ENCODE results near the gene CREB5. TPM values are rescaled to one million over a fixed set of nuclear protein-coding genes. Genes with fewer than 3 reads are reported as not detected.
A peak's percentile ranks its signal among the peaks of the same experiment; 100 is the strongest.
"Not testable (repeated sequence)": the region's sequence is repeated elsewhere in the genome, so short reads cannot be mapped to it uniquely, and the experiment has no call there.

Gene CREB5
- polyA plus RNA-seq, 4 donors = 7.4 to 13.4 (median 8.4) TPM

DNA sequence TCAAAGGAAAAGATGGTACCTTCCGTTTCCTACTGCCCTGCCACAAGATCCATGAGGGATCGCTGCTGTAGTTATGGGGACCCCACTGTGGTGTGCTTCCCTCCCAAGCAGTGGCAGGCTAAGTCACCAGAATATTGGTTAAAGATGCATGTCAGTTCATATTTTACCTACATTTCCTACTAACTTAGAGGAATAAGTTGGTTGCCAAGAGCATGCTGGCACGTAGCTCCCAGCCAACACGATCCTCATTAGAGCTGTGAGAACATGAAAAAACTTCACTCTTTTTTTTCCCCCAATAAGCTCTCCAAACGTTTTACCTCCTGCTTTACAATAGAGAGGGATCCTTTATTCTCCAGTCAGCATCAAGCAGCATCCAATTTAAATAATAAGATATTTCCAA, 342.1 kb downstream of the CREB5 start:
- no peak for DNase-seq (ENCODE audit: low read depth in 4 of 4, low spot score in 3 of 4)

DNA sequence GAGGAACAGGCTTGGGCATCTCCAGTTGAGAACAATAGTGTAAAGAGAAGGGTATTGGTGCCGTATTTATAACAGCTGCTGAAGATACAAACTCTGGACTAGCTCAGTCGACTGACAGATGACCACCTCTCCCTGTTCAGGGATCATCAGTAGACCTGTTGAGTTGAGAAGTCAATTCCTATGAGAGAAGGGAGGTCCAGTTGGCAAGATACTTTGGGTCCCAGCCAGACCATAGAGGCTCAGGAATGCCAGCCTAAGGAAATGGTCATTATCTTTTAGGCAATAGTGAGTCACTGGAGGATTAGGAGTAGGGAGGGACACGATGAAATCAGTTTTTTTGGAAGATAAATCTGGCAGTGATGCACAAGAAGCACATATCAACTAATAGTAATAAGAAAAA, 342.9 kb downstream of the CREB5 start:
- DNase-seq (ENCODE audit: low read depth in 4 of 4, low spot score in 3 of 4) = no peak

DNA sequence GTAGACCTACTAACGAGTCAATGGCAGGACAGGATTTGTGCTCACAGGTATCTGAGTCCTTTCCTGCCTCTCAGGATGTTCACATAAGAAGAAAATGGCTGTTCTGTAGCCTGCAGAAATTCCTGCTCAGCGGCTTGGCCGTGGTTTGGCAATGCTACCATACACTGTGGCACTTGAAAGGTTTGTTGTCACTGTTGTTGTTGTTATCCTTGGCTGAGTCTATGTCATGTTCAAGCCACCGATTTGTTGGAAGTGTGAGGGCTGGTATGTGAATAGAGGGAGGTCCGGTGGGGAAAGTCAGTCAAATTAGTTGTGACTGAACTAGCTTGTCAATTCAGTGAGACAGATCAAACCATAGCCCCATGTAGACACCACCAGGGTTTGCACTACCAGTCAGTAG, 345.9 kb downstream of the CREB5 start:
- DNase-seq (ENCODE audit: low read depth in 4 of 4, low spot score in 3 of 4) = no peak

DNA sequence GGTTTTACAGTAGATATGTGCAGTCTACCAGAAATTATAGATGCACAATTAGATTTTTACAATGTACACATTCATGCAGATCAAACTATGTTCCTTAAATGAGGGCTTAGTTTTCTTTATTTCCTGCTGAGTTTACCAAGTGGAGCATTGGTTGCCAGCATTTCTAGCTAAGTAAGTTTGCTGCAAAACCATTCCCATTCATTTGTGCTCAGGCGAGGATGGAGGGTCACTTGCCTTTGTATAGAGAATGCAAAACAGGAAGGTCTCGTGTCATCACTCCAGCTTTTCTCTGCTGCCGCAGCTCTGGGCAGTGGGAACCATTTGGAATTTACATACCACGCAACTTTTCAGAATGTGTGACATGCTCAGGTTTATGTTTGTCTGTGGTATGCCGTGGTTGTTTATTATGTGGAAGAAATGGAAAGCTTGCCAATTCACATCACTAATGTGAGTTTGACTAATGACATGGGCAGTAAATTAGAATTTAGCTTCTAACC, 347.2 kb downstream of the CREB5 start:
- no peak for DNase-seq (ENCODE audit: low read depth in 4 of 4, low spot score in 3 of 4)

DNA sequence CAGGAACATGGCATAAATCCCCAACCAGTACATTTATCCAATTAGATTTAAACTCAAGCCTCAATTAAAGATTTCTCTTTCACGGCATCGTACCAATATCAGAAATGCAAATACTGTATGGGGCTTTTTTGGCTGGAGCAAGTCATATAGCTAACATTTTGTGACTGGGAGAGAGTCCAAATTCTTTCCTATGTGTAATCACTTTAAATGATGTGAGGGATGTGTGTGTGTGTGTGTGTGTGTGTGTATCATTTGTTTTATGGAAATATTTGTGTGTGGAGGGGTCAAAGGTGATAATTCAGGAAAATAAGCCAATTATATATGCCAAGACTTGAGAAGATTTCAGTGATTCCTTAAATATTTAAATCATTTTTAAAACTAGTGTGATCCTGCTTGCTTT, 349.2 kb downstream of the CREB5 start:
- DNase-seq (ENCODE audit: low read depth in 4 of 4, low spot score in 3 of 4) = no peak

DNA sequence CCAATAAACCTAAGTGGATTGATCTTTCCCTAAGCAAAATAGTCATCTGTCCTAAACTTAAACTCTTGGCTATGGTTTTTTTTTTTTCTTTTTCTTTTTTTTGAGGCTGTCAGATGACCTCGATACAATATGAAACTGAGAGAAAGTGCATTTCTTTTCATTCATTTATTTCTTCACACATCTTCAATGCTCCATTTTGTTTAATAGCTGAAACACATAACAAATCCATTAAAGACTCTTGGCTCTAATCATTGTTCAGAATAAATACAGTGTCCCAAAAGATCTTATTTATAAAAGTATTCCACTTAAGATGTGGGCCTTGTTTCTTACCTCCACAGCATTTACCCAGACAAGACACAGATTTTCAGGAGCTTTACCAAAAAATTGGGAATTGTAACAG, 350.3 kb downstream of the CREB5 start:
- no peak for DNase-seq (ENCODE audit: low read depth in 4 of 4, low spot score in 3 of 4)

DNA sequence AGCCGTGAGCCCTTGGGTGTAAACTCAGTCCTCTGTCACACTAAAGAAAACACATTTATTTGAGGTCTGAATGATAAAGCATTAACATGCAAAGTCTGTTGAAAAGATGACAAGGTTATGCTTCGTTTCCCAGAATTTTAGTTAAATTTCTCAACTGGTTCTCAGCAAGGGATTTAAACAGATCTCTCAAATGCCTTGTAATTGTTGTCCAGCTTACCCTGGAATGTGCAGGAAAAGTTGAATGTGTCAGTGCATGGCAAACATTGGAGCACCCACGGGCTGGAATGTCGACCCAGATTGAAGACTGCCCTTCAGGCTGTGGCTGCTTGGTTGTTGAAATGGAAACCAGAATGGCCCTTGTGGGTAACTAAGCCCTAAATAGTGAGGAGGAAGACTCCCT, 354.0 kb downstream of the CREB5 start:
- no peak for DNase-seq (ENCODE audit: low read depth in 4 of 4, low spot score in 3 of 4)

DNA sequence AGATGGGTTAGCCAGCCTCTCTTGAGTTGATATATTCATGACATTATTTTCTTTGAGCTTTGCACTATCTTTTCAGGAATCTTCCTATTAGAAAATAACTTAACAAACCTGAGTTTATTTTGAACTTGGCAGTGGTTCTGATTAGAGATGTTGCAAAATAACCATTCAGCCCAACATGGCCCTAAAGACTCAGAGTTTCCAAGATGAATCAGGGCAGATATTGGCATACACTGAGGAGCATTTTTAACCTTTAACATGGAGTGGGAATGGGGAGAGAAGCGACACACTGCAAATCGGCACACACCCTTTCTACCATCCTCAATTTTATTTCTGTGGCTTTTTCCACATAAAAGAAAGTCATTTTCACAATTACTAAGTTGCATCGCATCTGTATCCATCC, 355.0 kb downstream of the CREB5 start:
- DNase-seq (ENCODE audit: low read depth in 4 of 4, low spot score in 3 of 4) = no peak

DNA sequence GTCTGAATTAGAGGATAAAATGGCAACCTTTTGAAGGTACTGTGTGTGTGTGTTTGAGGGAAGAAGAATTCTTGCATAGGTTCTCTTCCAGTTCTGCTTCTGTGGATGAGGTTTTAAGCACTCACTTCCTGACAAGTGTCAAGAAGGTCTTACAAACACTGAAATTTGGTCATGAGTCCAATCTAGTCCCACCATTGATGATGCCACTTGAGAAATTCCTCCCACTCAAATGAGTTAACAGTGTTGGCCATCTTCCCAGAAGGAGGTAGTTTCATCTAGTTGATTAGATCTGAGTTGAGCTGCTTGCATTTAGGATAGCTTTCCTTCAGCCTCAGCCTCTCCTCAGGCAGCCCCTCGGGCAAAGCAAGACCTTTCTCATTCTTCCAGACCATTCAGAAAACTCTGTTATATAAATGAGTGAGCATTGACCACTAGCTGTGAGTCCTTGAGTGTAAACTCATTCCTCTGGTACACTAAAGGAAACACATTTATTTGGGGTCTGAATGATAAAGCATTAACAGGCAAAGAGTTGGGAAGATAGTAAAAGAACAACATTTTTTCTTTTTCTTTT, 356.3 kb downstream of the CREB5 start:
- no peak for DNase-seq (ENCODE audit: low read depth in 4 of 4, low spot score in 3 of 4)

DNA sequence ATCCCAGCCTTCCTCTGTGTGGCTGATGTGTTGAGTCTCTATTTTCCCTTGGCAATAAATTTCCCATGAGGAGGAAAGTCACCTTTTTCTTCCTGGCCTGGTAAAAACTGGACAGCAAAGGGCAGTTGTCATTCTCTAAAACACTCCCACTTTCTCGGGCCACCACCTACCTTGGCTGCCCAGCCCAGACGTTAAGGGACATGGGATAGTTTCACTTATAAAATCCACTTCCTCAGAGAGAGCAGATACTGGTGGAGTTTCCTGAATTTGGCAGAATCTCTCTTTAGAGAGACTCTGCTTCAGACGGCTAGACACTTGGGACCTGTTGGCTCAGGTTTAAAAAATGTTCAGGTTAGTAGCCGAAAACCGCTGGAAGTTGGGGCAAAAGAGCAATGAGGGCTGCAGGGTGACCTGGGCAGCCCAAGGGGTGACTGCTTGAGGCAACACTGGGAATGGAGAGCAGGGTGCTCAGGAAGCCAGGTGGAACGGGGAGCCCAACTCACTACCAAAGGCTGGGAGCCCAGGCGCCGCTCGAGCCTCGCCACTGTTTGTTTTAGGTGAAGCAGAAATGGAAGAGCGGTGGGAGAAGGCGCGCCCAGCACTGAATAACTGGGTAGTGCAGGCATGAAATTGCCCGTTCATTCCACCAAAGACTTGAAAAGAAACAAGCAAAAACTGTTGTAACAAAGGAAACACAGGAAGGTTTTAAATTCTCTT, 359.7 kb downstream of the CREB5 start:
- no peak for DNase-seq (ENCODE audit: low read depth in 4 of 4, low spot score in 3 of 4)

DNA sequence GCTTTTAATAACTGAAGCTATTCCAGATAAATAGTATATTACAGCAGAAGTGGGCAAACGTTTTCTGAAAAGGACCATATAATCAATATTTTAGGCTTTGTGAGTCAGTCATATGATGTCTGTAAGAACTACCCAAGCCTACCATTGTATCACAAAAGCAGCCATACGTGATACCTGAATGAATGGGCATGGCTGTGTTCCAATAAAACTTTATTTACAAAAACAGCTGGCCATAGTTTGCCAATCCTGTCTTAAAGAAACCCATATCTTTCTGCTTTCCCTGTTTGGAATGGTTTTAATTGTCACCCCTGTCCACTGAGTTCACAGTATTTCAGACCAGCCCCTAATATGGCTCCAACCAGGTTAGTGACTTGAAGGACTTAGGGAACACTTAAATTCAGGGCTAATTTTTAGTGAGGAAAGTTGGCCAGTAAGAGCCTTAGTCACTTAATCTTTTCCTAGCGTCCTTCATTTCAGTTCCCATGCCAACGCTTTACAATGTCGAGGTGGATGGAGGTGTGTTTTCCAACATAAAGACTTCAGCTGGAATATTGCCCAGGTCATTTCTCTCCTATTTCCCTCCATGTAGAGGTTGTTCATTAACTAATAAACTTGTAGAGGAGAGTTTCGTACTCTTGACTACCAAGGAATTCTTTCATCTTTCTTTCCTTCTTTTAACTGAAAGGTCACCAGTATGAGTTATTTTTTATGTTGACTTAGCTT, 361.3 kb downstream of the CREB5 start:
- no peak for DNase-seq (ENCODE audit: low read depth in 4 of 4, low spot score in 3 of 4)

DNA sequence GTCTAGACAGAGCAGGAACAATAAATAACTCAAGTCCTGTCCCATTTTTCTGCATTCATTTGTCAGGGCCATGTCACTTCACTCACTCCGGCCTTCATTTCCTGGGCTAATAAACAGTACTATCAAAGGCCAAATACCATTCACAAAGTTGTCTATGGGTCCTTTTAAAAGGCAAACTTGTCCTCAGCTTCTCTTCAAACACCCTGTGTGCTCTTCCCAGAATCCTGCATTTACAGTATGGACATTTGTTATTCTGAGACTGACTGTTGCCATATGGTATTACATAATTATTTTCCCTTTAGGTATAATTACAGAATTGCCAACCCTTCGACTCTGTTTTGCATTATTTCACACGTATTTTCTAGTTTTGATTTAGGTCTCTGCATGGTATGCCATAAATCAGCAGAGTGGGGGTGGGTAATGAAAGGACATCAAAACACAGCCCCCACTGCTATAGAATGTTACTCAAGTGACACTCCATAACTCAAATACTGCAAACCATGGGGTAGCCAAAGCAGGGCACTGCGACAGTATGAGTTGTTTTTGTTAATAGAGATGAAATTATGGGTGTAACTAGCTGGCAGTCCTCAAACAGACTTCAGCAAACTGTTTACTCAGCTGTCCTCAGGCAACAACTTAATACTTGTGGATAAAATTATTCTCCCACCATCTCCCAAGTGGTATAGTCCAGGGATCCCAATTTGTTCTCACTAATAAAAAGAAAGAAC, 362.1 kb downstream of the CREB5 start:
- no peak for DNase-seq (ENCODE audit: low read depth in 4 of 4, low spot score in 3 of 4)

DNA sequence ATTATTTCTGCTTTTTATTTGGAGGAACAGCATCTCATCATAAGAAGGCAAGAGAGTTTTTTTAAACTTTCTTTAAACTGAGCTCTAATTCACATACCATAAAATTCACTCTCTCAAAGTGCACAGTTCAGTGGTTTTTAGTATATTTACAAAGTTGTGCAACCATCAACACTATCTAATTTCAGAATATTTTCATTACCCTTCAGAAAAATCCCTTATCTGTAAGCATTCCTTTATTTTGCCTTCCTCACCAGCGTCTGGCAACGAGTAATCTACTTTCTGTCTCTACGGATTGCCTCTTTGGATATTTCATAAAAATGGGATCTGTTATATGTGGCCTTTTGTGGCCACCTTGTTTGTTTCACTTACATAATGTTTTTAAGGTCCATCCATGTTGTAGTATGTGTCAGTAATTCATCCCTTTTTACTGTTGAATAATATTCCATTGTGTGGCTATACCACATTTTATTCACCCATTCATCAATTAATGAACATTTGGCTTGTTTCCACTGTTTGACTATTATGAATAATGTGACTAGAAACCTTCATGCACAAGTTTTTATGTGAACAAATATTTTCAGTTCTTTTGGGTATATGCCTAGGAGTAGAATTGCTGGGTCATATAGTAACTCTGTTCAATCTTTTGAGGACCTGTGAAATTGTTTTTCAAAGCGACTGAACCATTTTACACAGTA, 364.3 kb downstream of the CREB5 start:
- DNase-seq (ENCODE audit: low read depth in 4 of 4, low spot score in 3 of 4) = no peak

DNA sequence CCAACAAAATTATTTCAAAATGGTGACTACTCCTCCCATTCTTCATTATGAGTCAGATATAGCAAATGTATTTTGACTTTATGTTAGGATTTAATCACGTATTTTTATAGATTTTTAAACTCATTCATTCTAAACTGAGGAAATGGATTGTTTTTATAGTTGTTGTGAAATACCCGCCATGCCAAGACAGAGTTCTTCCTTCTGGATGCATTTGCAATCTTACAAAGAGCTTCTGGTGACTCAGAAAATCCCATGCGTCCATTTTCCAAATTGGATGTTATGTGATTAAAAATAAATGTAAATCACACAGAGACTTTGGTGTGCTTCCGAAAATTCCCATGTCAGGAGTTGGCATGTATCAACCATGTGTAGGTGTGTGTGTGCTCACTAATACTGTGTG, 366.5 kb downstream of the CREB5 start:
- no peak for DNase-seq (ENCODE audit: low read depth in 4 of 4, low spot score in 3 of 4)

DNA sequence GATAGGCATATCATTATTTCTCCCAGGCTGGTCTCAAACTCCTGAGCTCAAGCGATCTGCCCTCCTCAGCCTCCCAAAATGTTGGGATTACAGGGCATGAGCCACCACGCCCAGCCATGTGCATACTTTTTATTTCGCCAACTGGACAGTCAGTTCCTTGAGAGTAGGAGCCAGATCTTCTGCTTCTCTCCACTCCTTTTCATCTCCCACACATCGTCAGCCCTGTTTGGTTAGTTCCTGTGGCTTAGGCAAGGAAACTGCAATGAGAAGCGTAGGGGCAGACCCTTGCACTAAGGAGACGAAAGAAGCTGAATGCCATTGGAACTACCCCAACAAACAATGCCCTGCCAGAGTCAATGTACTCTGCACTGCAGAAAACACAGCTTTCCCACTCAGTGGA, 367.6 kb downstream of the CREB5 start:
- DNase-seq (ENCODE audit: low read depth in 4 of 4, low spot score in 3 of 4) = no peak

DNA sequence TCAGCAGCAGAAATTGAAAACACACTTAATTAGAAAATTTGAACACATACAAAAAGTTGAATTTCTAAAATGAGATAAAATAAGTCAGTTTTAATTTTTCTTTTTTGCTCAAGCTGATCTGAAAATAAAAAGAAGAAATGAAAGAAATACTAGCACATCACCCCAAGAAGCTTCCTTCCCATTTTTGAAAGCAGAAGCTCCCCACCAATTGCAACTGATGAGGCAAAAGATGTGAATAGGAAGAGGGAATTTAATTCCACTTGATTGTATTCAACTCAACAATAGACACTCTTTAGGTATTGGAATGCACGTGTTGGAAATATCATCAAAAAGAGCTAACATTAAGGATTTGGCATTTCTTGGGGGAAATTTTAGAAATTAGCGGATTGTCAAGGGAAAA, 370.0 kb downstream of the CREB5 start:
- no peak for DNase-seq (ENCODE audit: low read depth in 4 of 4, low spot score in 3 of 4)

DNA sequence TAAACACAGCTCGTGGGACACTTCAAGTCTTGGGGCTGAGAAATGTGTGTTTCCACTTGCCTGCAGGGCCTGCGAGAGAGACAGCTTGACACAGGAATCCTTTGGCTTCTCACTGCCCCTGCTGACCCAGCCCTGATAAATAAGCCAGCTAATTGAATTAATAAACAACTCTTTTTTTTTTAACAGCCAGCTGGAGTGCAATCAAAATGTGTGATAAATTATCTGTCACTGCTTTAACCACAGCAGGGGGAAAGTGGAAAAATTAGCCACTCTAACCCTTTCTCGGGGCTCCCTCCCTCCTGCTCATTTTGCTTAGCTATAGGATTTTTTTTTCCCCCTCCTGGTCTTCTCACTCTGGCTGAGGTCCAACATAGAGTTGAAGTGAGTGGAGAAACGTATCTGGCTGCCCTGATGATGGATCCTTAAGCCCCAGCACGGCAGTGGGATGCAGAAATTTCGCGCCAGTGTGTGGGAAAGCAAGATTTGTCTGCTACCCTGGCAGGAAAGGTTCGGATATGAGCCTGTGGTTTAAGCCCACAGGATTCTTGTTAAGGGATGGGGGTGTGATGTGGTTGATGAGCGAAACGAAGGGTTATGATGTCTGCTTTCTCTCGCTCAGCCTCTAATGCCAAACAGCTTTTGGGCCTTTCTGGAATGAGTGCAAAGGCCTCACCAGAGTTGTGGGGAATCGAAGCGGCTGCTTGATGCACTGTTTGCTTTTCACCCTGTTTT, 372.0 kb downstream of the CREB5 start:
- peak in 2 of 4 donors; percentile 35 to 36 for DNase-seq (ENCODE audit: low read depth in 4 of 4, low spot score in 3 of 4)

DNA sequence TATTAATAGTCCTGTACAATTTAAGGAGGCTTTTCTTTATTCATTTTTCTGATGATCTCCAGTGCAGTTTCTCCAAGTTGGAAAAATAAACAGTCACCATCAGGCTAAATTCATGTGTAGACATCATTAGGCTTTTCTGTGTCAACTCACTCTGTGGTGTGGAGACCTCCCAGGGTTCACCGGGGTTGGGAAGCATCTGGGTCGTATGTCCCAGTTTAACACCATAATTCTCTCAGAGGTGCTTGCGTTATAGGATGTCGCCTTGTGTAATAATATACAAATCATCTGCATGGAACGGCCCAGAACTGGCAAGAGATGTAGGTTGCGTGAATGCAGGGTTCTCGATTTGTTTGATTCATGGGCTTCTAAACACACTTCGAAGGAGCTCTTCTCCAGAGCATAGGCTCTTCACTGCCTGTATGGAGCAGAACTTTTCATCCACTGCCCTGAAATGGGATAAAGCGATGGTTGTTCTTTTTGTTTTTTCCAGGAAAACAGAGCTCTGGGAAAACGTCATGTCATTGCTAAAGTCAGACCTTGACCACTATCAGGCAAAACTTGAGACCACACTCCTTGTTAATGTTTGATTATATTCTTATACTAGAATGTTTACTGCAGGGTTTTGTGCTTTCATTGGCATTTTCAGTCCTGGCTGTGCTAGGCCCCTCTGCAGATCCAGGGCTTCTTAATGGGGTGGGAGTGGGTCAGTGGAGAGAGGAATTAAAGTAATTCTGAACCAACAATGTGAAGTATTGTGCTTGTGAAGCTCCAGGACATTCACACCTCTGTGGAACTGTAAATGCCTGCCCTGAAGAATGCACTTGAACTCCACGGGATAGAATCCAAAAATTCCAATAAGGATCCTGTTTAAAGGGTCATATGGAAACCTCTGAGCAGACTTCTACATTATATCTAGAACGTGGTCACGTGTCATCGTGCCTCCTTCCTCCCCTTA, 373.0 kb downstream of the CREB5 start:
- DNase-seq (ENCODE audit: low read depth in 4 of 4, low spot score in 3 of 4) = no peak

DNA sequence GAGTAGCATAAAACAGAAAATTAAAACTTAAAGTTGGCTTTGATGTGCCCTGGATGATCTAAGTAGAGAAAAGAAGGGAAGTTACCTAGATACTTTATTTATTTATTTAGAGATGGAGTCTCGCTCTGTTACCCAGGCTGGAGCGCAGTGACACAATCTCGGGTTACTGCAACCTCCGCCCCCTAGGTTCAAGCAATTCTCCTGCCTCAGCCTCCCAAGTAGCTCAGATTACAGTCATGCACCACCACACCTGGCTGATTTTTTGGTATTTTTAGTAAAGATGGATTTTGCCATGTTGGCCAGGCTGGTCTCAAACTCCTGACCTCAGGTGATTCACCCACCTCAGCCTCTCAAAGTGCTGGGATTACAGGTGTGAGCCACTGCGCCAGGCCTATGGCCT, 373.8 kb downstream of the CREB5 start:
- not testable (repeated sequence) for DNase-seq (ENCODE audit: low read depth in 4 of 4, low spot score in 3 of 4)
